ENCODE measurements around the gene APOL1. TPM values are rescaled to one million over a fixed set of nuclear protein-coding genes. Genes with fewer than 3 reads are reported as not detected.

The APOL1 gene
- total RNA-seq, 1 donor from 2014 or later = 4.7 TPM

- Histone ChIP-seq H3K36me3 (ENCODE audit: control insufficient read depth in 3 of 3, insufficient read depth in 3 of 3, low read length in 3 of 3) (peaks cover 29 to 37% (median 36%) of the 10 kb centered on the region in 3 donors), H3K4me3 (ENCODE audit: low read length in 3 of 3) (no peak overlapping the region), H3K27me3 (ENCODE audit: control insufficient read depth in 3 of 3, insufficient read depth in 3 of 3, low read length in 3 of 3) (no peaks in the 10 kb centered on the region), H3K4me1 (ENCODE audit: control insufficient read depth in 3 of 3, insufficient read depth in 3 of 3, low read length in 3 of 3) (peaks cover 4 to 12% (median 4%) of the 10 kb centered on the region in 3 donors), H3K9me3 (ENCODE audit: control insufficient read depth in 3 of 3, low read length in 3 of 3) (no peaks in the 10 kb centered on the region), H3K27ac (ENCODE audit: low read depth, low read length) (no peak overlapping the region), H3K9ac (ENCODE audit: low read depth in 1 of 3, low read length in 3 of 3) (no peak overlapping the region)
These were observed 27.4 kb downstream of the APOL1 start for GRCh38 chr22:36280379-36280778.

- H3K36me3 ChIP-seq (ENCODE audit: control insufficient read depth in 3 of 3, insufficient read depth in 3 of 3, low read length in 3 of 3) = peaks cover 41 to 50% (median 47%) of the 10 kb centered on the region in 3 donors
- H3K4me3 ChIP-seq (ENCODE audit: low read length in 3 of 3) = no peak overlapping the region
- no peaks in the 10 kb centered on the region for H3K9me3 ChIP-seq (ENCODE audit: control insufficient read depth in 3 of 3, low read length in 3 of 3)
- no peak overlapping the region for H3K27ac ChIP-seq (ENCODE audit: low read depth, low read length)
- H3K27me3 ChIP-seq (ENCODE audit: control insufficient read depth in 3 of 3, insufficient read depth in 3 of 3, low read length in 3 of 3) = no peaks in the 10 kb centered on the region
- H3K9ac ChIP-seq (ENCODE audit: low read depth in 1 of 3, low read length in 3 of 3) = no peak overlapping the region
- peaks cover 14 to 22% (median 16%) of the 10 kb centered on the region in 3 donors for H3K4me1 ChIP-seq (ENCODE audit: control insufficient read depth in 3 of 3, insufficient read depth in 3 of 3, low read length in 3 of 3)
These were observed 28.9 kb downstream of the APOL1 start for GRCh38 chr22:36281781-36282327.

GRCh38 chr22:36282328-36282831, 29.4 kb downstream of the APOL1 start:
- Histone ChIP-seq H3K9ac (ENCODE audit: low read depth in 1 of 3, low read length in 3 of 3) (no peak overlapping the region), H3K4me1 (ENCODE audit: control insufficient read depth in 3 of 3, insufficient read depth in 3 of 3, low read length in 3 of 3) (peaks cover 14 to 22% (median 15%) of the 10 kb centered on the region in 3 donors), H3K36me3 (ENCODE audit: control insufficient read depth in 3 of 3, insufficient read depth in 3 of 3, low read length in 3 of 3) (peaks cover 45 to 52% (median 50%) of the 10 kb centered on the region in 3 donors), H3K9me3 (ENCODE audit: control insufficient read depth in 3 of 3, low read length in 3 of 3) (no peaks in the 10 kb centered on the region), H3K27me3 (ENCODE audit: control insufficient read depth in 3 of 3, insufficient read depth in 3 of 3, low read length in 3 of 3) (no peaks in the 10 kb centered on the region), H3K27ac (ENCODE audit: low read depth, low read length) (no peak overlapping the region), H3K4me3 (ENCODE audit: low read length in 3 of 3) (no peak overlapping the region)

GRCh38 chr22:36284171-36284571, 31.2 kb downstream of the APOL1 start:
- no peaks in the 10 kb centered on the region for H3K9me3 ChIP-seq (ENCODE audit: control insufficient read depth in 3 of 3, low read length in 3 of 3)
- H3K27me3 ChIP-seq (ENCODE audit: control insufficient read depth in 3 of 3, insufficient read depth in 3 of 3, low read length in 3 of 3) = no peaks in the 10 kb centered on the region
- H3K4me1 ChIP-seq (ENCODE audit: control insufficient read depth in 3 of 3, insufficient read depth in 3 of 3, low read length in 3 of 3) = peaks cover 12 to 20% (median 12%) of the 10 kb centered on the region in 3 donors
- H3K27ac ChIP-seq (ENCODE audit: low read depth, low read length) = no peak overlapping the region
- no peak overlapping the region for H3K9ac ChIP-seq (ENCODE audit: low read depth in 1 of 3, low read length in 3 of 3)
- H3K4me3 ChIP-seq (ENCODE audit: low read length in 3 of 3) = no peak overlapping the region
- H3K36me3 ChIP-seq (ENCODE audit: control insufficient read depth in 3 of 3, insufficient read depth in 3 of 3, low read length in 3 of 3) = peaks cover 62 to 68% (median 66%) of the 10 kb centered on the region in 3 donors

GRCh38 chr22:36285017-36285416, 32.1 kb downstream of the APOL1 start:
- Histone ChIP-seq H3K4me3 (ENCODE audit: low read length in 3 of 3) (no peak overlapping the region), H3K9ac (ENCODE audit: low read depth in 1 of 3, low read length in 3 of 3) (no peak overlapping the region), H3K27ac (ENCODE audit: low read depth, low read length) (no peak overlapping the region), H3K4me1 (ENCODE audit: control insufficient read depth in 3 of 3, insufficient read depth in 3 of 3, low read length in 3 of 3) (peaks cover 12 to 20% (median 12%) of the 10 kb centered on the region in 3 donors), H3K27me3 (ENCODE audit: control insufficient read depth in 3 of 3, insufficient read depth in 3 of 3, low read length in 3 of 3) (no peaks in the 10 kb centered on the region), H3K9me3 (ENCODE audit: control insufficient read depth in 3 of 3, low read length in 3 of 3) (no peaks in the 10 kb centered on the region), H3K36me3 (ENCODE audit: control insufficient read depth in 3 of 3, insufficient read depth in 3 of 3, low read length in 3 of 3) (peaks cover 70 to 76% (median 73%) of the 10 kb centered on the region in 3 donors)

GRCh38 chr22:36285545-36285944, 32.6 kb downstream of the APOL1 start:
- H3K27me3 ChIP-seq (ENCODE audit: control insufficient read depth in 3 of 3, insufficient read depth in 3 of 3, low read length in 3 of 3) = no peaks in the 10 kb centered on the region
- H3K9me3 ChIP-seq (ENCODE audit: control insufficient read depth in 3 of 3, low read length in 3 of 3) = no peaks in the 10 kb centered on the region
- H3K4me1 ChIP-seq (ENCODE audit: control insufficient read depth in 3 of 3, insufficient read depth in 3 of 3, low read length in 3 of 3) = peaks cover 12 to 20% (median 12%) of the 10 kb centered on the region in 3 donors
- H3K4me3 ChIP-seq (ENCODE audit: low read length in 3 of 3) = no peak overlapping the region
- no peak overlapping the region for H3K9ac ChIP-seq (ENCODE audit: low read depth in 1 of 3, low read length in 3 of 3)
- peaks cover 70 to 76% (median 73%) of the 10 kb centered on the region in 3 donors for H3K36me3 ChIP-seq (ENCODE audit: control insufficient read depth in 3 of 3, insufficient read depth in 3 of 3, low read length in 3 of 3)
- H3K27ac ChIP-seq (ENCODE audit: low read depth, low read length) = no peak overlapping the region

GRCh38 chr22:36286096-36286957, 33.4 kb downstream of the APOL1 start:
- no peaks in the 10 kb centered on the region for H3K9me3 ChIP-seq (ENCODE audit: control insufficient read depth in 3 of 3, low read length in 3 of 3)

GRCh38 chr22:36287881-36288515, 35.1 kb downstream of the APOL1 start:
- H3K36me3 ChIP-seq (ENCODE audit: control insufficient read depth in 3 of 3, insufficient read depth in 3 of 3, low read length in 3 of 3) = peaks cover 71 to 74% (median 72%) of the 10 kb centered on the region in 3 donors
- H3K27me3 ChIP-seq (ENCODE audit: control insufficient read depth in 3 of 3, insufficient read depth in 3 of 3, low read length in 3 of 3) = no peaks in the 10 kb centered on the region
- no peaks in the 10 kb centered on the region for H3K9me3 ChIP-seq (ENCODE audit: control insufficient read depth in 3 of 3, low read length in 3 of 3)
- no peak overlapping the region for H3K9ac ChIP-seq (ENCODE audit: low read depth in 1 of 3, low read length in 3 of 3)
- peaks cover 12 to 20% (median 12%) of the 10 kb centered on the region in 3 donors for H3K4me1 ChIP-seq (ENCODE audit: control insufficient read depth in 3 of 3, insufficient read depth in 3 of 3, low read length in 3 of 3)
- H3K4me3 ChIP-seq (ENCODE audit: low read length in 3 of 3) = no peak overlapping the region
- no peak overlapping the region for H3K27ac ChIP-seq (ENCODE audit: low read depth, low read length)

More at GRCh38 chr22:36286096-36286957, 33.4 kb downstream of the APOL1 start:
- peak overlapping the region in 1 of 3 donors; percentile 29 for H3K4me3 ChIP-seq (ENCODE audit: low read length in 3 of 3)
- no peaks in the 10 kb centered on the region for H3K27me3 ChIP-seq (ENCODE audit: control insufficient read depth in 3 of 3, insufficient read depth in 3 of 3, low read length in 3 of 3)
- H3K27ac ChIP-seq (ENCODE audit: low read depth, low read length) = peak overlapping the region; percentile 70
- H3K36me3 ChIP-seq (ENCODE audit: control insufficient read depth in 3 of 3, insufficient read depth in 3 of 3, low read length in 3 of 3) = peaks cover 67 to 73% (median 69%) of the 10 kb centered on the region in 3 donors
- peaks cover 12 to 20% (median 12%) of the 10 kb centered on the region in 3 donors for H3K4me1 ChIP-seq (ENCODE audit: control insufficient read depth in 3 of 3, insufficient read depth in 3 of 3, low read length in 3 of 3)
- no peak overlapping the region for H3K9ac ChIP-seq (ENCODE audit: low read depth in 1 of 3, low read length in 3 of 3)

GRCh38 chr22:36288571-36289405, 35.9 kb downstream of the APOL1 start:
- no peak overlapping the region for H3K9ac ChIP-seq (ENCODE audit: low read depth in 1 of 3, low read length in 3 of 3)
- H3K4me3 ChIP-seq (ENCODE audit: low read length in 3 of 3) = no peak overlapping the region
- H3K4me1 ChIP-seq (ENCODE audit: control insufficient read depth in 3 of 3, insufficient read depth in 3 of 3, low read length in 3 of 3) = peaks cover 12 to 19% (median 12%) of the 10 kb centered on the region in 3 donors
- H3K9me3 ChIP-seq (ENCODE audit: control insufficient read depth in 3 of 3, low read length in 3 of 3) = no peaks in the 10 kb centered on the region
- H3K36me3 ChIP-seq (ENCODE audit: control insufficient read depth in 3 of 3, insufficient read depth in 3 of 3, low read length in 3 of 3) = peaks cover 74 to 77% (median 77%) of the 10 kb centered on the region in 3 donors
- H3K27me3 ChIP-seq (ENCODE audit: control insufficient read depth in 3 of 3, insufficient read depth in 3 of 3, low read length in 3 of 3) = no peaks in the 10 kb centered on the region
- no peak overlapping the region for H3K27ac ChIP-seq (ENCODE audit: low read depth, low read length)
